ENCODE data around the gene NDUFS4.

DNA sequence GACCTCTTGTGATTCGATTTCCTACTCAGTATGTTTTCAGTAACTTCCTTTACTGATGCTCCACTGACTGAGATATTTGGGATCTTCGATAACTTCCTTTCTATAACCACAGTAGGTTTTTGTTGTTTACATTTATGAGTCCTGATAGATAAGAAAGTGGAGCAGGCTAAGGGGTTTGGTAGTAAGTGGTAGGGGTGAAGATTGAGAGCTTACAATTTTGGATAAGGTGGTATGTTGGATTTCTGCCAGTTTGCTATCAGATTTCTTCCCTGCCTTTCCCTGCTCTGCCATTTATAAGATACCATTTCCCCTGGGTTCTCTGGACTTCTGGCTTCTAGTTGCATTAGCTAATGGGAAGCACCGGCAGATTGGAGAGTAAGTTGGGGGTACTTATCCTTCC is 7.9 kb upstream of the NDUFS4 start:
- TF ChIP-seq, protein P1, sequence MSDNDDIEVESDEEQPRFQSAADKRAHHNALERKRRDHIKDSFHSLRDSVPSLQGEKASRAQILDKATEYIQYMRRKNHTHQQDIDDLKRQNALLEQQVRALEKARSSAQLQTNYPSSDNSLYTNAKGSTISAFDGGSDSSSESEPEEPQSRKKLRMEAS (IDR thresholded peaks at IDR 0.05; ENCODE audit: low read depth, low read length): no peak
- TF ChIP-seq POLR2A (IDR thresholded peaks at IDR 0.05; ENCODE audit: extremely low read depth, insufficient read length): no peak

Data from NB4 (cell line).